Suppressor macrophage (primary cell): ENCODE data around the gene GGT6.

ENCODE experiments used
- DNase-seq, 4 experiments: peaks; one replicate each; pipeline ENCODE4 v3.0.0-alpha.2; 2020 to 2022

GGT6 gene

GRCh38 chr17:4537451-4538235 lies 22.7 kb downstream of the GGT6 start:
- no peak for DNase-seq

GRCh38 chr17:4536742-4537411 lies 23.5 kb downstream of the GGT6 start:
- peak; percentile 21 to 63 (median 53) for DNase-seq

GRCh38 chr17:4536259-4536741 lies 24.1 kb downstream of the GGT6 start:
- peak in 1 of 4 experiments; percentile 34 for DNase-seq

- no peak for DNase-seq
Measured at GRCh38 chr17:4535667-4536258, 24.6 kb downstream of the GGT6 start.

- DNase-seq: no peak
Measured at GRCh38 chr17:4534928-4535666, 25.3 kb downstream of the GGT6 start.

GRCh38 chr17:4534515-4534914 lies 25.9 kb downstream of the GGT6 start:
- DNase-seq: no peak

- no peak for DNase-seq
Measured at GRCh38 chr17:4533523-4534504, 26.6 kb downstream of the GGT6 start.

GRCh38 chr17:4532860-4533522 lies 27.4 kb downstream of the GGT6 start:
- DNase-seq: no peak

GRCh38 chr17:4531988-4532736 lies 28.2 kb downstream of the GGT6 start:
- no peak for DNase-seq

GRCh38 chr17:4530799-4531730 lies 29.3 kb downstream of the GGT6 start:
- DNase-seq: no peak

GRCh38 chr17:4529533-4530152 lies 30.7 kb downstream of the GGT6 start:
- DNase-seq: no peak

GRCh38 chr17:4527566-4528125 lies 32.7 kb downstream of the GGT6 start:
- DNase-seq: peak in 1 of 4 experiments; percentile 14

- no peak for DNase-seq
Measured at GRCh38 chr17:4527134-4527533, 33.2 kb downstream of the GGT6 start.

- DNase-seq: peak in 3 of 4 experiments; percentile 37 to 52 (median 47)
Measured at GRCh38 chr17:4525691-4526397, 34.5 kb downstream of the GGT6 start.

- no peak for DNase-seq
Measured at GRCh38 chr17:4523946-4524345, 36.4 kb downstream of the GGT6 start.

- DNase-seq: no peak
Measured at GRCh38 chr17:4522661-4523060, 37.7 kb downstream of the GGT6 start.

- no peak for DNase-seq
Measured at GRCh38 chr17:4520894-4521600, 39.3 kb downstream of the GGT6 start.
